Pancreas (tissue), 10 donors: ENCODE data around the gene CYP3A5. TPM values are rescaled to one million over a fixed set of nuclear protein-coding genes. Genes with fewer than 3 reads are reported as not detected.
"Not testable (repeated sequence)": the region's sequence is repeated elsewhere in the genome, so short reads cannot be mapped to it uniquely, and the experiment has no call there.

Source experiments
- ATAC-seq, 4 donors: fragments of 200-7000 bp; cut with Tn5 transposase; one replicate each; pipeline versions ENCODE4 v1.8.0 to v1.9.1; 2020; ENCODE audit warnings: mild to moderate bottlenecking in 4 of 4, moderate library complexity in 4 of 4
- DNase-seq, 6 donors: peaks; one replicate each; pipeline ENCODE4 v3.0.0-alpha.2; 2020
- FAIRE-seq: peaks from 2 replicates; lab custom pipeline; 2012; peaks lifted over from hg19 to GRCh38; lab: Jason Lieb, UNC
- H3K27ac ChIP-seq, 4 donors: fragments of 200-600 bp; sonication (generic); 1 replicate in 3 of 4; 2 replicates in 1 of 4; pipeline versions ENCODE4 v1.5.0 to v1.8.0; 2020
- H3K27me3 ChIP-seq, 4 donors: fragments of 200-600 bp; one replicate each; pipeline ENCODE4 v1.8.0; 2021
- H3K36me3 ChIP-seq, 3 donors: fragments of 200-600 bp; sonication (generic) in 1 of 3; one replicate each; pipeline versions ENCODE4 v1.5.0 to v1.8.0; 2020 to 2021
- H3K4me1 ChIP-seq, 3 donors: fragments of 200-600 bp; one replicate each; pipeline ENCODE4 v1.8.0; 2021
- H3K4me3 ChIP-seq, 4 donors: fragments of 200-600 bp; sonication (generic) in 2 of 4; one replicate each; pipeline versions ENCODE4 v1.5.0 to v1.8.0; 2020 to 2021
- H3K9me3 ChIP-seq, 4 donors: fragments of 200-600 bp; one replicate each; pipeline ENCODE4 v1.8.0; 2021
- WGBS, 2 donors: extraction: QIAGEN DNeasy Blood & Tissue Kit; methylation state at CpG; one replicate each; pipeline ENCODE4 v1.1.7; 2013; 5-methylcytosine and 5-hydroxymethylcytosine counted together
- intact Hi-C, 3 donors: fragments of 100-400 bp; cut with DNase I; formaldehyde crosslinking; loops; one replicate each; pipeline versions ENCODE4 v1.11.1 to v1.14.2; 2022
- polyA plus RNA-seq, 2 donors: library from polyadenylated mRNA; stranded (reverse); fragments of 200-250 nt; gene quantifications; one replicate each; pipeline ENCODE4 v1.2.3, GENCODE V29; 2013
- total RNA-seq, 6 donors: library from RNA; stranded (reverse); fragmentation: NEBNext Ultra II Directional in 4 of 6; extraction: Animal tissue kit (Norgen Biotek cat#: 25700) in 4 of 6; gene quantifications; one replicate each; pipeline versions ENCODE4 v1.2.1 to v1.2.4, GENCODE V29; 2021 to 2023
- TF ChIP-seq, protein P1 (sequence below), 4 donors: fragments of 200-600 bp; sonication (generic) in 3 of 4; IDR thresholded peaks; one replicate each; pipeline versions ENCODE4 v1.5.0 to v1.8.0; 2021; ENCODE audit warnings: antibody characterized with exemption in 4 of 4
- donor health status: healthy with polysubstance abuse.
- donor health status: DM: no; HTN: no; CAD: no; lungs with moderate emphysema.
- donor health status: DM: no; HTN: no; CAD: no.
- donor health status: control.
- donor health status: control.
- donor health status: Bipolar disorder and iron deficiency.
- donor health status: DM: yes; HTN: yes; CAD: no.
- donor health status: DM: no; HTN: no; CAD: no.
- donor health status: DM: no; HTN: no; CAD: no.
- donor health status: DM: yes; HTN: yes; CAD: no.

The CYP3A5 gene
- total and polyA plus RNA-seq, 8 donors: 10.0 to 219 (median 58.0) TPM

DNA sequence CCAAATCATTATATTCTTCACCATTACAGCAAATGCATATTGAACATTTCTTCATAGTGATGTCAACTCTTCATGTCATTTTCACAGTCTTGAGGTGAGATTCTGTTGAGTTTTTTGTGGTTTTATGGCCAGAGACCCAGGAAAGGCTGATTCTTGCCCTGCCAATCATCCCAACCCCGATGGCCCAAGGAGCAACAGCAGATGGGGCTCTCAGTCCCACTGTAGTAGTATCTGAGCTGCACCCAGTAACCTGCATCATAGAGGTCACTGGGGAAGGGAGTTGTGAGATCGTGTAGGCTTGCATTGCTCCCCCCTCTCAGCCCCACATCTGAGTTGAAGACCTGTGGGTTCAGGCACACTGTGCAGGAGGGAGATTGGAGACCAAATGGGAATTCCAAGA lies 36.3 kb downstream of the CYP3A5 start:
- TF ChIP-seq, protein P1, sequence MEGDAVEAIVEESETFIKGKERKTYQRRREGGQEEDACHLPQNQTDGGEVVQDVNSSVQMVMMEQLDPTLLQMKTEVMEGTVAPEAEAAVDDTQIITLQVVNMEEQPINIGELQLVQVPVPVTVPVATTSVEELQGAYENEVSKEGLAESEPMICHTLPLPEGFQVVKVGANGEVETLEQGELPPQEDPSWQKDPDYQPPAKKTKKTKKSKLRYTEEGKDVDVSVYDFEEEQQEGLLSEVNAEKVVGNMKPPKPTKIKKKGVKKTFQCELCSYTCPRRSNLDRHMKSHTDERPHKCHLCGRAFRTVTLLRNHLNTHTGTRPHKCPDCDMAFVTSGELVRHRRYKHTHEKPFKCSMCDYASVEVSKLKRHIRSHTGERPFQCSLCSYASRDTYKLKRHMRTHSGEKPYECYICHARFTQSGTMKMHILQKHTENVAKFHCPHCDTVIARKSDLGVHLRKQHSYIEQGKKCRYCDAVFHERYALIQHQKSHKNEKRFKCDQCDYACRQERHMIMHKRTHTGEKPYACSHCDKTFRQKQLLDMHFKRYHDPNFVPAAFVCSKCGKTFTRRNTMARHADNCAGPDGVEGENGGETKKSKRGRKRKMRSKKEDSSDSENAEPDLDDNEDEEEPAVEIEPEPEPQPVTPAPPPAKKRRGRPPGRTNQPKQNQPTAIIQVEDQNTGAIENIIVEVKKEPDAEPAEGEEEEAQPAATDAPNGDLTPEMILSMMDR (IDR thresholded peaks at IDR 0.05): no peak
- Histone ChIP-seq H3K4me1 (no peaks in the 10 kb centered on the region), H3K36me3 (no peaks in the 10 kb centered on the region), H3K4me3 (no peak overlapping the region), H3K9me3 (no peaks in the 10 kb centered on the region), H3K27ac (no peak overlapping the region), H3K27me3 (no peaks in the 10 kb centered on the region)
- no peak for ATAC-seq
- intact Hi-C loops: no loop called here
- WGBS, 2 donors: 82 to 90% methylated on average over 2 of the region's 2 CpGs
- no peak for FAIRE-seq
- no peak for DNase-seq

- Histone ChIP-seq H3K9me3 (no peaks in the 10 kb centered on the region), H3K4me1 (no peaks in the 10 kb centered on the region), H3K27me3 (no peaks in the 10 kb centered on the region), H3K27ac (no peak overlapping the region), H3K36me3 (no peaks in the 10 kb centered on the region), H3K4me3 (no peak overlapping the region)
- DNase-seq (no peak), FAIRE-seq (no peak), ATAC-seq (no peak)
- intact Hi-C loops: no loop called here
- WGBS, 2 donors: 88 to 93% methylated on average over 1 of the region's 1 CpG
- TF ChIP-seq, protein P1 (IDR thresholded peaks at IDR 0.05): no peak
Observed at GRCh38 chr7:99642027-99642426, 37.8 kb downstream of the CYP3A5 start.

GRCh38 chr7:99639267-99639666 lies 40.5 kb downstream of the CYP3A5 start:
- ATAC-seq: no peak
- intact Hi-C loops: no loop called here

GRCh38 chr7:99638731-99639130 lies 41.1 kb downstream of the CYP3A5 start:
- TF ChIP-seq, protein P1 (IDR thresholded peaks at IDR 0.05): no peak
- H3K4me1 ChIP-seq: no peaks in the 10 kb centered on the region
- intact Hi-C loops: no loop called here
- H3K27me3 ChIP-seq: no peaks in the 10 kb centered on the region
- H3K4me3 ChIP-seq: no peak overlapping the region
- DNase-seq (no peak), ATAC-seq (no peak), FAIRE-seq (no peak)
- H3K36me3 ChIP-seq: no peaks in the 10 kb centered on the region
- H3K9me3 ChIP-seq: no peaks in the 10 kb centered on the region
- no peak overlapping the region for H3K27ac ChIP-seq
- 95 to 96% methylated on average over 23 of the region's 23 CpGs for WGBS, 2 donors

More at GRCh38 chr7:99639267-99639666, 40.5 kb downstream of the CYP3A5 start:
- no peaks in the 10 kb centered on the region for H3K4me1 ChIP-seq
- H3K4me3 ChIP-seq: no peak overlapping the region
- no peaks in the 10 kb centered on the region for H3K9me3 ChIP-seq
- DNase-seq: no peak
- TF ChIP-seq, protein P1 (IDR thresholded peaks at IDR 0.05): no peak
- H3K36me3 ChIP-seq: no peaks in the 10 kb centered on the region
- FAIRE-seq: no peak
- H3K27ac ChIP-seq: no peak overlapping the region
- H3K27me3 ChIP-seq: no peaks in the 10 kb centered on the region

DNA sequence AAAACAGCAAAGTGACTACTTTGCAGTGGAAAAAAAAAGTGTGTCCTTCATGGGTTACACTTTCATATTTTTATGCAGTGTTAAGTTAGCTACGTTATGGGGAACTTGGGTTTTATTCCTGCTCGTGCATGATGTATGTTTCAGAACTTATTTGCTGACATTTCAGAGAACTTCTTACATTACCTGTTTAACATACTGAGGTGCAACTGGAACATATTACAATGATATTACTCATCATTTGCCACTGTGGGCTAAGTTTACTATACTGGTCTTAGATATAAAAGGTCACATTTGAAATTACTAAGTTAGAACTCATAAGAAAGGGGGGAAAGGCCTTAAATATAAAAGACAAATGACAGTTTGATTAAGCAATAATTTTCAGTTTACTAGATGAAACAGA lies 42.4 kb downstream of the CYP3A5 start:
- H3K27ac ChIP-seq, ATAC-seq, H3K27me3 ChIP-seq, intact Hi-C loops, H3K9me3 ChIP-seq, H3K4me3 ChIP-seq, DNase-seq, H3K4me1 ChIP-seq, H3K36me3 ChIP-seq: not testable (repeated sequence)
- peak; percentile 20 for FAIRE-seq
- 78 to 94% methylated on average over 2 of the region's 2 CpGs for WGBS, 2 donors
